ENCODE results near the gene MRPL22.

DNA sequence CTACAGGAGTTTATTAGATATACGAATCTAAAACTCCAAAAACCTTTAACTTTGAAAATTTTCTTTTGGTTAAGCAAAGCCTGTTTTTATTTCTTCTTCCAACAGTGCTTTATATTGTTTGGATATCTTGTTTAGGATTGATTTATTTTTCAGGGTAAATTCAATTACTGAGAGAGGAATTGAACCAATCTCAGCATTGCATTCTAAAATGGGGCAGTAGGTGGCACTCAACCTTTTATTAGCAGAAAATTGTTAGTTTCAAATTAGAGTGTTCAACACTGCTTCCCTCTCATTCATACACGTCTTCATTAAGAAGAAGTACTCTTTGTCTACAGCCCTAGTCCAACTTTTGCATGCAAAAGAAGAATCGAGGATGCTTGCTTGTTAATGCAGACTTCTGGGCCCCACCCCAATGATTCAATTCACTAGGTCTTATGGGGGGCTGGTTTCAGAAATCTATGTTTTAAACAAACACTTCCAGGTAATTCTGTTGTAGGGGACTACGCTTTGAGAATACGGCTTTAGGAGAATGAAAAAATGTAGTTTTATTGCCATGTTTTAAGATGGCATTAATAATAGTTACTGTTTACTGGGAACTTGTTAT lies 26.6 kb downstream of the MRPL22 start:
- no peak for TF ChIP-seq CTBP1 (IDR thresholded peaks at IDR 0.05; ENCODE audit: borderline replicate concordance)
- TF ChIP-seq SUZ12 (IDR thresholded peaks at IDR 0.05), result no peak
- TF ChIP-seq ZNF384 (IDR thresholded peaks at IDR 0.05), result no peak
- no peak for TF ChIP-seq LEF1 (IDR thresholded peaks at IDR 0.05; ENCODE audit: borderline replicate concordance)
- TF ChIP-seq SP1 (IDR thresholded peaks at IDR 0.05), result no peak
- TF ChIP-seq ELF4 (IDR thresholded peaks at IDR 0.05), result no peak
- TF ChIP-seq NFRKB (IDR thresholded peaks at IDR 0.05), result no peak

All from HEK293T (cell line).